Measurements from ENCODE around the gene DENND1A. TPM values are rescaled to one million over a fixed set of nuclear protein-coding genes. Genes with fewer than 3 reads are reported as not detected.

DENND1A gene
- total and polyA plus RNA-seq, 8 donors: 4.4 to 109 (median 21.4) TPM

DNA sequence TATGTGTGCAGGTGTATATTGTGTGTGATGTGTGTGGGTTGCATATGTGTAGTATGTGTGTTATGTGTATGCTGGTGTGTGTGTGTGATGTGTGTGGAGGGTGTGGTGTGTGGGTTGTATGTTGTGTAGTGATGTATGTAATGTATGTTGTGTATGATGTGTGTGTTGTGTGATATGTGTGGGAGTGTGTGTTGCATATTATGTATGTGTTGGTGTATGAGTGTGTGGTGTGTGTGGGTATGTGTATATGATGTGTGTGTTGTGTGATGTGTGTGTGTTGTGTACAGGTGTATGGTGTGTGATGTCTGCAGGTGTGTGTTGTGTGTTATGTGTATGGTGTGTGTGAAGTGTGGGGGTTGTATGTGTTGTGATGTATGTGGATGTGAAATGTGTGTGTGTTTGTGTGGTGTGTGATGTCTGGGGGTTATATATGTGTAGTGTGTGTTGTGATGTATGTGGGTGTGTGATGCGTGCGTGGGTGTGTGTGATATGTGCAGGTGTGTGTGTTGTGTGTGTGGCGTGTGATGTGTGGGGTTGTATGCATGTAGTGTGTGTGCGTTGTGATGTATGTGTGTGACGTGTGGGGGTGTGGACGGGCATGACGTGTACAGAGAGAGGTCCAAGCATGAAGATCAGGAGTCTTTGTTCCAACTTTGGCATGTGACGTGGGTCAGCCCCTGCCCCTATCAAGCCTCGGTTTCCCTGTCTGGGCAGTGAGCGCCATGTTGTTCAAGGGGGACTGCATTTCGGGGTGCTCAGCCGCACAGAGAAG, 582.5 kb downstream of the DENND1A start:
- no peaks in the 10 kb centered on the region for H3K9me3 ChIP-seq
- H3K27ac ChIP-seq: no peak overlapping the region
- no peak for DNase-seq
- no peak overlapping the region for H3K4me3 ChIP-seq
- peaks cover 0 to 7% (median 6%) of the 10 kb centered on the region in 4 donors for H3K4me1 ChIP-seq
- WGBS, 5 donors: 69 to 75% (median 73%) methylated on average over 12 of the region's 12 CpGs
- H3K36me3 ChIP-seq: no peaks in the 10 kb centered on the region
- intact Hi-C loops (cut with DNase I; ENCODE audit: low total_unique reads): loop anchor here (10.0 kb wide), 1 partner anchor 243 kb away; no protein-coding TSS in a partner anchor
- peaks cover 0 to 19% (median 10%) of the 10 kb centered on the region in 3 donors for H3K27me3 ChIP-seq
- no peak for TF ChIP-seq POLR2AphosphoS5 (IDR thresholded peaks at IDR 0.05)
- no peak for TF ChIP-seq EP300 (IDR thresholded peaks at IDR 0.05)
- TF ChIP-seq, protein P1, sequence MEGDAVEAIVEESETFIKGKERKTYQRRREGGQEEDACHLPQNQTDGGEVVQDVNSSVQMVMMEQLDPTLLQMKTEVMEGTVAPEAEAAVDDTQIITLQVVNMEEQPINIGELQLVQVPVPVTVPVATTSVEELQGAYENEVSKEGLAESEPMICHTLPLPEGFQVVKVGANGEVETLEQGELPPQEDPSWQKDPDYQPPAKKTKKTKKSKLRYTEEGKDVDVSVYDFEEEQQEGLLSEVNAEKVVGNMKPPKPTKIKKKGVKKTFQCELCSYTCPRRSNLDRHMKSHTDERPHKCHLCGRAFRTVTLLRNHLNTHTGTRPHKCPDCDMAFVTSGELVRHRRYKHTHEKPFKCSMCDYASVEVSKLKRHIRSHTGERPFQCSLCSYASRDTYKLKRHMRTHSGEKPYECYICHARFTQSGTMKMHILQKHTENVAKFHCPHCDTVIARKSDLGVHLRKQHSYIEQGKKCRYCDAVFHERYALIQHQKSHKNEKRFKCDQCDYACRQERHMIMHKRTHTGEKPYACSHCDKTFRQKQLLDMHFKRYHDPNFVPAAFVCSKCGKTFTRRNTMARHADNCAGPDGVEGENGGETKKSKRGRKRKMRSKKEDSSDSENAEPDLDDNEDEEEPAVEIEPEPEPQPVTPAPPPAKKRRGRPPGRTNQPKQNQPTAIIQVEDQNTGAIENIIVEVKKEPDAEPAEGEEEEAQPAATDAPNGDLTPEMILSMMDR (IDR thresholded peaks at IDR 0.05): no peak
- TF ChIP-seq POLR2A (IDR thresholded peaks at IDR 0.05): no peak

DNA sequence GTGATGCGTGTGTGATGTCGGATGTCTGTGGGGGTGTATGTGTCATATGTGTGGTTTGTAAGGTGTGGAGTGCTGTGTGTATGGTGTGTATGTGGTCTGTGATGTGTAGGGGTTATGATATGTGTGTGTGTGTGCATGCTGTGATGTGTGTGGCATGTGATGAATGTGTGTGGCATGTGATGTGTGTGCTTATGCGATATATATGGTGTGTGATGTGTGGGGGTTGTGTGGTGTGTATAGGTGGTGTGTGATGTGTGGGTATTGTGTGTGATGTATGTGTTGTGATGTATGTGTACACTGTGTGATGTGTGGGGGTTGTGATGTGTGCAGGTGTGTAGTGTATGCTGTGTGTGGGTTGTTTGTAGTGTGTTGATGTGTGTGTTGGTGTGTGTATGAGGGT, 583.1 kb downstream of the DENND1A start:
- Histone ChIP-seq H3K4me3 (no peak overlapping the region), H3K27me3 (peaks cover 0 to 19% (median 10%) of the 10 kb centered on the region in 3 donors), H3K4me1 (peaks cover 0 to 7% (median 6%) of the 10 kb centered on the region in 4 donors), H3K36me3 (no peaks in the 10 kb centered on the region), H3K9me3 (no peaks in the 10 kb centered on the region), H3K27ac (no peak overlapping the region)
- intact Hi-C loops (cut with DNase I; ENCODE audit: low total_unique reads): loop anchor here (10.0 kb wide), 1 partner anchor 242 kb away; no protein-coding TSS in a partner anchor
- TF ChIP-seq POLR2A (IDR thresholded peaks at IDR 0.05) (no peak), EP300 (IDR thresholded peaks at IDR 0.05) (no peak), POLR2AphosphoS5 (IDR thresholded peaks at IDR 0.05) (no peak)
- TF ChIP-seq, protein P1 (IDR thresholded peaks at IDR 0.05): no peak
- DNase-seq: no peak
- 99 to 100% (median 99%) methylated on average over 3 of the region's 3 CpGs for WGBS, 5 donors

DNA sequence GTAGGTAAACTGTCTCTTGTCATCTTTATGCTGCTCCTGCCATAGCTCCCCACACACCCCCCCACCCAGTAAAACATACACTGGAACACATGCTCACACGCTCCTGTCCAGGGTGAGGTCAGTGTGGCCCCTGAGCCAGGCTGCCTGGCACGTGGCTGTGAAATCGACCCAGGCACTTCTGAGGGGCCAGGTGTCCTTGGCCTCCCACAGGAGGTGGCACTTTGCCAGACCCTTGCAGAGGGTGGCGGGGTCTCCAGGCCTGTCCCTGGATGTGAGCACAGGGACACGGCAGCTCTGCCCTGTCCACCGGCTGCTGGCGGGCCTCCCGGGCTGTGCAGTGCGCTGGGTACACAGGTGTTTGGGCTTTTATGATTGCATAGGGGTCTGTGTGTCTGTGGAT, 583.9 kb downstream of the DENND1A start:
- TF ChIP-seq EP300 (IDR thresholded peaks at IDR 0.05) (no peak), POLR2AphosphoS5 (IDR thresholded peaks at IDR 0.05) (no peak), POLR2A (IDR thresholded peaks at IDR 0.05) (no peak)
- TF ChIP-seq, protein P1 (IDR thresholded peaks at IDR 0.05): no peak
- Histone ChIP-seq H3K36me3 (no peaks in the 10 kb centered on the region), H3K27ac (peak overlapping the region in 1 of 5 donors; percentile 58), H3K9me3 (no peaks in the 10 kb centered on the region), H3K4me3 (no peak overlapping the region), H3K27me3 (peaks cover 0 to 17% (median 10%) of the 10 kb centered on the region in 3 donors), H3K4me1 (peaks cover 0 to 7% (median 6%) of the 10 kb centered on the region in 4 donors)
- WGBS, 5 donors: 77 to 100% (median 78%) methylated on average over 1 to 9 of the region's 9 CpGs
- intact Hi-C loops (cut with DNase I; ENCODE audit: low total_unique reads): loop anchor here (10.0 kb wide), 1 partner anchor 241 kb away; no protein-coding TSS in a partner anchor
- DNase-seq: no peak

DNA sequence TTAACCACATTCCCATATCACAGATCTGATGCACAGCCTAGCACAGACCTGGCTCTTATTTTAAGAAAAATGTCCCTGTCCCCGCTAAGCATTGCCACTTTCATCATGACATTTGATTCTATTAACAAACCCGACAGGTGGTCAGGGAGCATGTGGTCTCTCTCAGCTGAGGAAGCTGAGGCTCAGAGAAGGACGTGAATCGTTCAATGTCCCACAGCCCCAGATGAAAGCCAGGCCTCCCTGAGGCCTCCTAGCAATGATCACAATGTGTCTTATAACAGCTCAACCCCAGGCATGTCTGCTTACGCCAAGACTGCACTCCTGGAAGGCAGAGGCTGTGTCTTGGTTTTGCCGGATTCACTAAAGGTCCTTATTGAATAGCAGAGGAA, 584.4 kb downstream of the DENND1A start:
- Histone ChIP-seq H3K27ac (peak overlapping the region in 1 of 5 donors; percentile 58), H3K9me3 (no peaks in the 10 kb centered on the region), H3K27me3 (peaks cover 0 to 16% (median 10%) of the 10 kb centered on the region in 3 donors), H3K36me3 (no peaks in the 10 kb centered on the region), H3K4me3 (no peak overlapping the region), H3K4me1 (peaks cover 0 to 10% (median 8%) of the 10 kb centered on the region in 4 donors)
- DNase-seq: peak in 1 of 2 donors; percentile 66
- 61 to 71% (median 68%) methylated on average over 5 to 6 of the region's 6 CpGs for WGBS, 5 donors
- TF ChIP-seq POLR2A (IDR thresholded peaks at IDR 0.05): no peak
- peak in 1 of 3 donors; percentile 17 for TF ChIP-seq POLR2AphosphoS5 (IDR thresholded peaks at IDR 0.05)
- intact Hi-C loops (cut with DNase I; ENCODE audit: low total_unique reads): loop anchor here (10.0 kb wide), 1 partner anchor 241 kb away; no protein-coding TSS in a partner anchor
